Measurements from ENCODE around the gene FRMPD2. TPM values are rescaled to one million over a fixed set of nuclear protein-coding genes. Genes with fewer than 3 reads are reported as not detected.
A peak's percentile ranks its signal among the peaks of the same experiment; 100 is the strongest.

FRMPD2 gene
- total RNA-seq, 4 donors from 2014 or later: not detected

DNA sequence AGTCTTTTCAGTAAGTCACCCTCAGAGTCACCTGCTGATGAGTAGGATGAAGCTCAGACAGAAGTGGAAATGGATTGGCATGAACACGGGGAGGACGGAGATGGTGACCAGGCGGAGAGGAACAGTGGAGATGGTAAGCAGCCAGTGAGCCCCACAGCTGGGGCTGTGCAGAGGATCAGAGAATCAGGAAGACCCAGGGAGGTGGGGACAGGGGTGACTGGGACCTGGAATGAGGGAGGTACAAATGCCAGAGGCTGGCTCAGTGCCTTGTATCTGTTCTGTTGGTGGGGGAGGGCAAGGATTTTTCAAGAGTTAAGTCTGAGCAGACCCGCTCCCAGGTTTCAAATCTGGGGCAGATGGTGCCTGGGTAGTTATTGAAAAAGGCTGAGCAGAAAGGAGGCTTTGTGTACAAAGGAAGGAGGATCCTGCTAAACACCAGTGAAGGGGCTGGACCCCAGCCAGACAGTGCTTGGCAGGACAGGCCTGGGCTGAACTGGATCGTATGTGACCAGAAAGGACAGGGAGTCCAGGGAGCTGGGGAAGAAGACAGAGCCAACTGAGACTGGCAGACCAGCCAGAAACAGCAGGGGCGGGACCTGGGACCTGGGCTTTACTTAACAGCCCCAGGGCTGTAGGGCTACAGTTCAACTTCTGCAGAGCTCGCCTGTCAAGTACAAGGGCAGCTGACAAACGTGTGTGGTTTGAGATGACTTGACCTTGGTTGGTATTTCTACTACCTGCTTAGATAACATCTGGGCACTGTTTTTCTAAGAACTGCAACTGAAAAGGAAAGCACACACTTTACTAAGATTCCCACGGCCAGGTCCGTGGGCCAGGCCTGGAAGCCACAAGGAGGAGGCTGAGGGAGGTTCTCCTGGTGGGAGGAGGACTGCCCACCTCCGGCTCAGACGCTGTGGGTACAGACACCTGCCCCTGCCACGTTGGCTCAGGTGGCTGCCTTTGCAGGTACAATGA, 13.2 kb upstream of the FRMPD2 start:
- Histone ChIP-seq H3K27ac (replicated peaks in 1 of 4) (peak overlapping the region in 1 of 4 donors; percentile 2), H3K4me3 (no peak overlapping the region), H3K27me3 (no peaks in the 10 kb centered on the region), H3K9me3 (peaks cover 0 to 10% (median 3%) of the 10 kb centered on the region in 4 donors), H3K4me1 (peaks cover 0 to 30% (median 22%) of the 10 kb centered on the region in 4 donors), H3K36me3 (no peaks in the 10 kb centered on the region)
- DNase-seq (ENCODE audit: extremely low spot score): no peak
- TF ChIP-seq POLR2A (IDR thresholded peaks at IDR 0.05; ENCODE audit: low read depth) (no peak), EP300 (IDR thresholded peaks at IDR 0.05) (no peak), POLR2AphosphoS5 (IDR thresholded peaks at IDR 0.05) (no peak), CTCF (IDR thresholded peaks at IDR 0.05) (no peak)
- intact Hi-C loops (cut with DNase I): no loop called here
- 73% methylated on average over 11 of the region's 13 CpGs for WGBS

GRCh38 chr10:48286356-48286755, 11.9 kb upstream of the FRMPD2 start:
- H3K9me3 ChIP-seq: peaks cover 0 to 10% (median 3%) of the 10 kb centered on the region in 4 donors
- no peaks in the 10 kb centered on the region for H3K27me3 ChIP-seq
- intact Hi-C loops (cut with DNase I): no loop called here
- no peak for DNase-seq (ENCODE audit: extremely low spot score)
- no peak overlapping the region for H3K27ac ChIP-seq (replicated peaks in 1 of 4)
- peaks cover 0 to 30% (median 22%) of the 10 kb centered on the region in 4 donors for H3K4me1 ChIP-seq
- 71% methylated on average over 1 of the region's 1 CpG for WGBS
- TF ChIP-seq CTCF (IDR thresholded peaks at IDR 0.05): no peak
- TF ChIP-seq POLR2A (IDR thresholded peaks at IDR 0.05; ENCODE audit: low read depth): no peak
- TF ChIP-seq POLR2AphosphoS5 (IDR thresholded peaks at IDR 0.05): no peak
- TF ChIP-seq EP300 (IDR thresholded peaks at IDR 0.05): no peak
- no peaks in the 10 kb centered on the region for H3K36me3 ChIP-seq
- H3K4me3 ChIP-seq: no peak overlapping the region

- intact Hi-C loops (cut with DNase I): no loop called here
- Histone ChIP-seq H3K27me3 (no peaks in the 10 kb centered on the region), H3K27ac (replicated peaks in 1 of 4) (no peak overlapping the region), H3K9me3 (peaks cover 0 to 10% (median 3%) of the 10 kb centered on the region in 4 donors), H3K4me3 (no peak overlapping the region), H3K36me3 (no peaks in the 10 kb centered on the region), H3K4me1 (peaks cover 0 to 30% (median 22%) of the 10 kb centered on the region in 4 donors)
- WGBS: 72% methylated on average over 5 of the region's 5 CpGs
- TF ChIP-seq EP300 (IDR thresholded peaks at IDR 0.05): no peak
- TF ChIP-seq CTCF (IDR thresholded peaks at IDR 0.05): no peak
- no peak for TF ChIP-seq POLR2A (IDR thresholded peaks at IDR 0.05; ENCODE audit: low read depth)
- no peak for TF ChIP-seq POLR2AphosphoS5 (IDR thresholded peaks at IDR 0.05)
- no peak for DNase-seq (ENCODE audit: extremely low spot score)
Measured at GRCh38 chr10:48285710-48286109, 11.2 kb upstream of the FRMPD2 start.

GRCh38 chr10:48284811-48285210, 10.3 kb upstream of the FRMPD2 start:
- no peak overlapping the region for H3K27ac ChIP-seq (replicated peaks in 1 of 4)
- peaks cover 0 to 26% (median 20%) of the 10 kb centered on the region in 4 donors for H3K4me1 ChIP-seq
- intact Hi-C loops (cut with DNase I): no loop called here
- no peak for DNase-seq (ENCODE audit: extremely low spot score)
- H3K4me3 ChIP-seq: no peak overlapping the region
- no peak for TF ChIP-seq EP300 (IDR thresholded peaks at IDR 0.05)
- no peak for TF ChIP-seq CTCF (IDR thresholded peaks at IDR 0.05)
- no peak for TF ChIP-seq POLR2A (IDR thresholded peaks at IDR 0.05; ENCODE audit: low read depth)
- TF ChIP-seq POLR2AphosphoS5 (IDR thresholded peaks at IDR 0.05): no peak
- H3K9me3 ChIP-seq: peaks cover 0 to 10% (median 3%) of the 10 kb centered on the region in 4 donors
- WGBS: 72% methylated on average over 4 of the region's 4 CpGs
- H3K36me3 ChIP-seq: no peaks in the 10 kb centered on the region
- H3K27me3 ChIP-seq: no peaks in the 10 kb centered on the region
